Mucosa of stomach (tissue), 1 donor: ENCODE measurements around the gene HOXA10.

Source experiments
- H3K27me3 ChIP-seq: one replicate; pipeline ENCODE4 v1.7.0; 2013; ENCODE audit warnings: mild to moderate bottlenecking, low read length; ENCODE audit not compliant: control insufficient read depth, insufficient read depth
- H3K36me3 ChIP-seq: one replicate; pipeline ENCODE4 v1.7.0; 2013; ENCODE audit warnings: low read length; ENCODE audit not compliant: control insufficient read depth, insufficient read depth
- H3K4me1 ChIP-seq: one replicate; pipeline ENCODE4 v1.7.0; 2013; ENCODE audit warnings: mild to moderate bottlenecking, low read length; ENCODE audit not compliant: control insufficient read depth, insufficient read depth
- H3K4me3 ChIP-seq: one replicate; pipeline ENCODE4 v1.7.0; 2013; ENCODE audit warnings: low read length
- H3K9ac ChIP-seq: one replicate; pipeline ENCODE4 v1.7.0; 2013; ENCODE audit warnings: mild to moderate bottlenecking, low read length, moderate library complexity
- H3K9me3 ChIP-seq: one replicate; pipeline ENCODE4 v1.7.0; 2013; ENCODE audit warnings: mild to moderate bottlenecking, low read length, moderate library complexity; ENCODE audit not compliant: control insufficient read depth
- donor health status: Pancreatic carcinoma.

The HOXA10 gene

DNA sequence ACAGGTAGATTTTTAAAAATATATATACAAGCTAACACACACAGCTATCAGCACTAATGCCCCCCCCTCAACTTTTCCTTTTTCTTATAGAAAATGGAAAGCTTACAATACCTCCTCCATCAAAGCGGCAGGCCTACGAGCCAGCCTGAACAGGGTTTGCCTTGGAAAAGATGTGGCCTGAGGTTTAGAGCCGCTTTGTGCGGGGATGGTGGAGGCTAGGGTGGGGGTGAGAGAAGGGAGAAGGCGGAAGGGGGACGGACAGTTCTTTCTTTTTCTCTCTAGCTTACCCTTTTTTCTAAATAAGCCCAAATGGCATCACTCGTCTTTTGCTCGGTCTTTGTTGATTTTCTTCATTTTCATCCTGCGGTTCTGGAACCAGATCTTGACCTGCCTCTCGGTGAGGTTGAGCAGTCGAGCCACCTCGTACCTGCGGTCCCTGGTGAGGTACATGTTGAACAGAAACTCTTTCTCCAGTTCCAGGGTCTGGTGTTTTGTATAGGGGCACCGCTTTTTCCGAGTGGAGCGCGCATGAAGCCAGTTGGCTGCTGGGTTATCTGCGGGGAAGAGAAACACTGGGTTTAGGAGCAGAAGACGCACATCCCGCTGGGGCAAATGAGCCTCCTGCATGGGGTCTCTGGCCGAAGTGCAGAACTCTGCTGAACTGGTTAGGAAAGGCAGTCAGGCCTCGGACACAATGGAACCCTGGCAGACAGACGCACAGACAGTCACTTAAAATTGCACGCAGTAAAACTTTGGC is 10.7 kb downstream of the HOXA10 start:
- H3K9ac ChIP-seq: no peak overlapping the region
- no peaks in the 10 kb centered on the region for H3K9me3 ChIP-seq
- H3K27me3 ChIP-seq: peaks cover 99% of the 10 kb centered on the region
- H3K36me3 ChIP-seq: no peaks in the 10 kb centered on the region
- no peak overlapping the region for H3K4me3 ChIP-seq
- peaks cover 18% of the 10 kb centered on the region for H3K4me1 ChIP-seq

DNA sequence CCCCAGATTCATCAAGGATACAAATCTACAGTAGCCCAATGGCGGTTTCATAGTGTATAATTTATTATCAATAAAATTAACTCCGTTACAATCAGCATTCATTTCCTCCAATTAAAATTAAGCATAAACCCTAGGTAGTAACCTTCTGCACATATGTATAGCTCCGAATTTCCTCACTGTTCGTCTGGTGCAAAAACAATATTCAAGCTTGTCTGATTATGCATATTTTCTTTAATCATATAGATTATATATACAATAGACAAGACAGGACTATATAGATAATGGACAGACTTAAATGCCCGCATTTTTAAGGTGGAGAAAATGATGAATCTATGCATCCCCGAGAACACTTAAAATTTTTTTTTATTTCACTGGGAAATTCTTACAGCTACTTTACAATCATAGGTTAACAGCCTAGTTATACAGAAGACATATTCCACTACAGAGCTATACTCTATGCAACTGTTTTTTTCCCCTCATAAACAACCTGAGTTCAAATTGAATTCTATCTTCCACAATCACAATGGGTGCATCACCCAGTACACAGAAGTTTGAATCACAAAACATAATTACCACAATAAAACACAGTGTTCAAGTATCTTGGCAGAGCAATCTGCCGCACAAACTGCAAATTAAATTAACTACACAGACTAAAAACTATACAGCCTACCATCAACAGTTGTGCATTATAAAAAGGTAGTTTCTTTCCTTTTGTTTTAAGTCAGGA is 11.4 kb downstream of the HOXA10 start:
- H3K36me3 ChIP-seq: no peaks in the 10 kb centered on the region
- peaks cover 18% of the 10 kb centered on the region for H3K4me1 ChIP-seq
- peaks cover 99% of the 10 kb centered on the region for H3K27me3 ChIP-seq
- H3K9ac ChIP-seq: no peak overlapping the region
- H3K4me3 ChIP-seq: no peak overlapping the region
- no peaks in the 10 kb centered on the region for H3K9me3 ChIP-seq

DNA sequence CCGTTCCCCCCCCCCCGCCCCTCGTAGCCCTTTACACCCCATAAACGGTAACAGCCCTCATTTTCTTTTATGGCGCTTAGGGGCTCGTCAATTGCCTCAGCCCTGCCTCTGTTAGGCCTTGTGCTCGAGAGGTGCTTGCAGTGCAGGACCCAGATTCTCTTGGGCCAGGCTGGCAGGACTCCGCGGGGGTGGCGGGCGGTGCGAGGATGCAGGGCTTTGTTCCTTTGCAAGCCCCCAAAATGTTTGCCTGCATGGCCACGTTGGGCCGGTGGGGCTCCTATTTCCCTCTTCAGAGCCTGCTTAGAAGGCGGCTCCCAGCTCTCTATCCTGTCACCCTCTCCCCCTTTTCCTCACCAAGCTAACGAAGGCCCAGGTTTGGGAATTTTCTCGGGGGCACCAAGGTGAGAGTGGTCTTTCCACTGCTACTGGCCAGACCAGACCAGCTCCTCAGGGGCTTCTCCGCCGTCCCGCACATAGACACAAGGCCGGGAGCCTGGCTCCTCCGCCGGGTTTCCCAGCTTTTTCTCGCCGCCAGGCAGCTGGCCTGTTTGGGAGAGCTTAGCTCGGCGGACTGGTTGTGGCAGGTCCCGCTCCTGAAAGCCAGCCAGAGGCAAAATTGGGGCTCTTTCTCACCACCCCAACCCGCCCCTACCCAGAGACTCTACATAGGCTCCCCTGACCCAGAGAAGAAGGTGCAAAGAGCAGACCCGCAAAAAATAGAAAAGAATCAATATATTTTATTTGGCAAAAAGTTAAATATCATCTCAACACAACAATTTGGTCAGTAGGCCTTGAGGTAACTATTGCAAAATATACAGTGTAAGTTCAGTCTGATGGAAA is 12.2 kb downstream of the HOXA10 start:
- H3K4me3 ChIP-seq: no peak overlapping the region
- H3K4me1 ChIP-seq: peaks cover 18% of the 10 kb centered on the region
- no peaks in the 10 kb centered on the region for H3K9me3 ChIP-seq
- no peak overlapping the region for H3K9ac ChIP-seq
- H3K27me3 ChIP-seq: peaks cover 99% of the 10 kb centered on the region
- no peaks in the 10 kb centered on the region for H3K36me3 ChIP-seq

DNA sequence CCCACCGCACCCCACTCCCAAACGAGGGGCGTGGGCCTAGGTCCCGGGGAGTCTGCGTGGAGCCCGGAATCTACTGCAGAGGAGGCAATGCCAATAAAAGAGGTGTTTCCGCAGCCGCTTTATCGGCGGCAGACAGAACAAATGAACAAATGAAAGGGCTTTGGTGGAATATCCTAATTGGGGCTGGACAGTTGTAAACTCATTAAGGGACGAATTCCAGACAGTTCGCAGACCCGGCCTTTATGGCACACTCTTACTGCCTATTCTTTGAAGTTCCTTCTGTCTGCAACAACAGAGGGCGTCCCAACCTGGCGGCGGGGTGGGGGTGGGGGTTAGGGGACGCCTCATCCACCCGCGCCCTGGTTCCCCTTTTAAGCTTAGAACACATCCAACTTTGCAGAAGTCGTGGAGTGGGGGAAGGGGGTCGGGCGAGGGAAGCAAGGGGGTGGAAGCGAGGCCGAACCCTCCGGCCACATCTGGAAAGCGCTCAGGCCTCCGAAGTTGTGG is 12.9 kb downstream of the HOXA10 start:
- no peaks in the 10 kb centered on the region for H3K9me3 ChIP-seq
- peaks cover 18% of the 10 kb centered on the region for H3K4me1 ChIP-seq
- peaks cover 99% of the 10 kb centered on the region for H3K27me3 ChIP-seq
- H3K4me3 ChIP-seq: peak overlapping the region; percentile 50
- no peaks in the 10 kb centered on the region for H3K36me3 ChIP-seq
- peak overlapping the region; percentile 31 for H3K9ac ChIP-seq

DNA sequence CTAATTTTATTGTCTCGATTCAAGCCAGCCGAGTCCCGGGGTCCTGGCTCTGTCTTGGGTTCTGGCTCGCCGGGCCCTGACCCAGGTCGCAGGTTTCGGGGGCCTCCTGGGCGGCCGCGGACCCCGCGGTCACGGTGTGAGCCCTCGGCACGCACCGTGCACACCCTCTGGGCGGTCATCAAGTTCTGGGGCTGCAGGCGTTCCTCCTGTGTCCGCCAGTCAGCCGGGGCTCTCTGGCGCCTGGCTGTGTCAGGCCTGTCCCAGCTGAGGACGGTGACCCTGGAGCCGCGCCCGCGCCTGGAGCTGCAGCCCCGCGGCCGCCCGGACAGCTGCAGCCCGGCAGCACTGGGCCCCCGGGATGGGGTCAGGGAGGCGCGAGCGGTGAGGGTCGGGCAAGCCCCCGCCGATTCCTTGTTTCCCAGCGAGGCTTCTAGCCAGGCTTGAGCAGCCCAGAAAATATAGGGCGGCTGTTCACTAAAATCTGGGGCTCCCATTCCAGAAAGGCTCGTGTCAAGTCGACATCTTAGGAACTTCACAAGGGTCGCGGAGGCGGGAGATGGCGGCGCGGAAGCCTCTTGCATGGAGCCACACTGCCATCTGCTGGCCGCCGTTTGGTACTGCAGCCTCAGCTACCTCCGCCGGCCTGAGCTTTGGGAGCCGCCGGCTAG is 13.4 kb downstream of the HOXA10 start:
- Histone ChIP-seq H3K4me1 (peaks cover 24% of the 10 kb centered on the region), H3K27me3 (peaks cover 99% of the 10 kb centered on the region), H3K9ac (peak overlapping the region; percentile 47), H3K9me3 (no peaks in the 10 kb centered on the region), H3K4me3 (peak overlapping the region; percentile 50), H3K36me3 (no peaks in the 10 kb centered on the region)

DNA sequence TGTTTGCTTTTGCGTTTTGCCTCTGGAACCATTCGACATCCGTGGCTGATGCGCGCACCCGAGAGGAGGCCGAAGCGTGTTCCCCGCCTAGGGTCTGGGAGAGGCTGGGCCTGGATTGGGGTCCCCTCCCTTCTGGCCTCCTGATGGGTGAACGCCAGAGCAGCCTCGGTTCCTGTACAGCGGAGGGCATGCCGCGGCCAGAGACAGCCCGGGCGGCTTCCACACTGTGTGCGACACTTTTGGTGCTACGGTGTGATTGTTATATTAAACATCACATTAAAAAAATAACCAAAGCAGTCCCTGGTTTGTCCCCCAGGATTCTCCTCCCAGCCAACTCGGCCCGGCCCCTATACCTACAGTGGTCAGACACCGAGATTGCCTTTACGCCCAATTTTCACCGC is 14.0 kb downstream of the HOXA10 start:
- no peaks in the 10 kb centered on the region for H3K9me3 ChIP-seq
- peak overlapping the region; percentile 22 for H3K9ac ChIP-seq
- no peaks in the 10 kb centered on the region for H3K36me3 ChIP-seq
- peaks cover 29% of the 10 kb centered on the region for H3K4me1 ChIP-seq
- peaks cover 99% of the 10 kb centered on the region for H3K27me3 ChIP-seq
- peak overlapping the region; percentile 50 for H3K4me3 ChIP-seq

DNA sequence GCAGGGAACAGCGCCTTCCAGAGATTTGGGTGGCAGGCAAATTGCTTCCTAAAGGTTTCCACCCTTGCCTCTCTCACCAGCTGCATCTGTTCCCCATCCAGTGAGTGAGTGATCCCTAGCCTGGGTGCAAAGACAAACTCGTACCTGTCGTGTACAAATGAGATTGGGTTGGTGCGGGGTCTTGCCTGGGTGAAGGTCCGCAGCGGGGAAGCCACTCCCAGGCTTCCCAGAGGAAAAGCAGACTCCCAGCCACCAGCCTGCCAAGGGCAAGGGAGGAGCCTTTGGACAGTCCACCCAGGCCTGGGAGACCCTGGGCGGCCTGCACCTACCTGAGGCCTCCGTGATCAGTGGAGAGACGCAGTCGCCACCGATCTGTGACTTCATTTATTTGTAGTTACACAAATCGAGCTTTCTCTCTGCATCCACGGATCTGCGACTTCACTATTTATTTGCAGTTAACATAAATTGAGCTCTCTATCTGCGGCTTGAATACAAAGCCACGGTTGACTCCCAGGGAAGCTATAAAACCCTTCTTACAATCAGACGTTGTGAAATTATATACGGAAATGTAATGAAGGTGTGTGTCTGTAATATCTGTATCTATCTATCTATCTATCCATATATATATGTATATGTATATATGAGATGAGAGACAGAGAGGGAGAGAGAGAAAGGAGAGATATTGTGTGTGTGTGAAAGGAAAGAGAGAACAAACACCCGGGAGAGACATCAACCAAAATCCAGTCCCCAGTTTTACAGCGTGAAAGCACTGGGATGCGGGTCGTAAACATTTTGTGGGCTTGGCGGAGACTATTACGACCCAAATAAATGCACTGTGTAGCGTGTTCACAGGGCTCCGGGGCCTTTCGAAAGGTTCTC is 14.6 kb downstream of the HOXA10 start:
- Histone ChIP-seq H3K4me3 (no peak overlapping the region), H3K36me3 (no peaks in the 10 kb centered on the region), H3K4me1 (peaks cover 32% of the 10 kb centered on the region), H3K27me3 (peaks cover 99% of the 10 kb centered on the region), H3K9ac (peak overlapping the region; percentile 22), H3K9me3 (no peaks in the 10 kb centered on the region)

DNA sequence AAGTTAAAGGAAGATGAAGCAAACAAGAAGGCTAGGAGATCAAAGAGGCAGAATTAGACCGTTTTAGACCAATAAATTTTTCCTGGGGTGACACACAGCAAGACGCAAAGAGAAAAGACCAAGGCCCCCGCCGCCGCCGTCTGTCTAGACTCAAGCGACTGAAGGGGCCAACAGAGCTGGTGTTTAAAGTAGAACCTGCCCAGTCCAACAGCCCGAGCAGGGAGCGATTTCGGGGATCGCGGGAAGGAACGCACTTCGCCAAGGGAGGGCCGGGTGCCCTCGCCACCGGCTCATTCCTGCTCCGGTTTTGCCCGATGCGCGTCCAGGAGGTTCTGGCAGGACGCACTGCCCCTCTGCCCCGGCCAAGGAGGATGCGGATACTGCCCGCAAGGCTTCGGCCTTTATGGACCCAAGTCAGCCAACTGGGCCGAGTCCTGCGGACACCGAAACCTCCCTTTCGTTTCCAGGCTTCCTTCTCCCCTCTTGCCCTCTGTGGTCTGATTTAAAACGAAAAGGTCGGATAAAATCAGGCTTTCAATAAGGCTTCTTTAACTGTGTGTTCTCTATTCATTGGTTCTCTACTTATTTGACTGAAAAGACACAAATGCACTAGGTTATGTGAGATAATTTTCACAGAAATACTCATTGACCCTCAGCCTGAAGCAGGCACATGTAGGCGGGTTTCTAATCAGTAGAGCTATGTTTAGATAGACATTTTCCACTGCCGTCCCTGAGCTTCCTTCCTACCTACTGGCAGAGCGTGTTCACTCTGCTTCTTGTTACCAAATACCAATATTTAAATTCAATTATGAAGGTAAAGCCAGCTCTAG is 15.5 kb downstream of the HOXA10 start:
- Histone ChIP-seq H3K27me3 (peaks cover 99% of the 10 kb centered on the region), H3K4me3 (no peak overlapping the region), H3K4me1 (peaks cover 28% of the 10 kb centered on the region), H3K36me3 (no peaks in the 10 kb centered on the region), H3K9ac (no peak overlapping the region), H3K9me3 (no peaks in the 10 kb centered on the region)

DNA sequence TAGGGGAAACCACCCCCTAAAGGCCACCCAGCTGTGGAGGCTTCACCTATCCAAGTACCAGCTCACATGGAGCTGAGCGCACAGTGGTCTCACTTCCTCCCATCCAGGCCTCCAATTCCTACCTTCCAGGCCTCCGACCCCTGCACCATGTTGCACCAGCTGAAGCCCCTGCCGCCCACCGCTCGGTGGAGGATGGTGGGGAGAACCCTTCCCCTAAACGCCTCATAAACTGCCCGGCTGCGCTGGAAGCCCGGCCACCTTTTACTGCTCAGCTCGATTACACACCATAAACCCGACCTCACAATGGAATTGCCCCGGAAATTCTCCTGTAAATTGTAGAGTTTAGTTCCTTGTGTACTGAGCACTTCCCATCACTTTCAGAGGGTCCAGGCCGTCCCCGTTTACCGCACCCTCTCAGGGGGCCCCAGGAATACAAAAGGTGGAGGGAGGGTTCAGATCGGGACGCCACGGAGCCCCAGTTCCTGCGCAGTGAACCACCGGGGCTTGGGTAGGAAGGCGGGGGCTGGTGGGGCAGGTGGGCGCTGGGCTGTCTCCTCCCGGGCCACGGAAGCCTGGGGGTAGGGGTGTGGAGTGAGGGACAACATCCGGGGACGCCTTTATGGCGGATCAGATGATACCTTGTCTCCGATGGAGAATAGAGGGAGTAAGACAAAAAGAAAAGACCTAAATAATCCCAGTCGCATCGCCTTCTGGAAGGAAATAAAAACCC is 16.3 kb downstream of the HOXA10 start:
- Histone ChIP-seq H3K27me3 (peaks cover 99% of the 10 kb centered on the region), H3K36me3 (no peaks in the 10 kb centered on the region), H3K9ac (no peak overlapping the region), H3K9me3 (no peaks in the 10 kb centered on the region), H3K4me1 (peaks cover 29% of the 10 kb centered on the region), H3K4me3 (no peak overlapping the region)
